HG03103 (cell line): ENCODE measurements around the gene OGG1.

Experiments used
- ATAC-seq: cut with Tn5 transposase; IDR thresholded peaks from one replicate; pipeline ENCODE4 v1.9.1; 2021; ENCODE audit warnings: low read depth; ENCODE audit not compliant: unreplicated experiment

The OGG1 gene

GRCh38 chr3:9749645-9750555 is at the start of gene OGG1:
Gene OGG1, plus strand, starts transcription at chr3:9749952. Its CDS starts 335 bp downstream, at chr3:9750287.
- ATAC-seq, result peak; percentile 92

GRCh38 chr3:9700536-9700935 is 49.2 kb upstream of the OGG1 start:
- ATAC-seq, result no peak

- no peak for ATAC-seq
Measured at GRCh38 chr3:9701006-9701405, 48.7 kb upstream of the OGG1 start.

GRCh38 chr3:9701711-9702110 is 48.0 kb upstream of the OGG1 start:
- no peak for ATAC-seq

- no peak for ATAC-seq
Measured at GRCh38 chr3:9703240-9703639, 46.5 kb upstream of the OGG1 start.

GRCh38 chr3:9703736-9704346 is 45.9 kb upstream of the OGG1 start, which contains the start of gene CPNE9:
Gene CPNE9, plus strand, starts transcription at chr3:9703833. Its CDS starts 164 bp downstream, at chr3:9703997.
- ATAC-seq, result no peak

GRCh38 chr3:9704347-9705322 is 45.1 kb upstream of the OGG1 start:
- no peak for ATAC-seq

GRCh38 chr3:9710174-9710739 is 39.5 kb upstream of the OGG1 start:
- ATAC-seq, result no peak

GRCh38 chr3:9712415-9712814 is 37.3 kb upstream of the OGG1 start:
- ATAC-seq, result no peak

- ATAC-seq, result no peak
Measured at GRCh38 chr3:9713142-9713541, 36.6 kb upstream of the OGG1 start.

GRCh38 chr3:9715136-9715535 is 34.6 kb upstream of the OGG1 start:
- no peak for ATAC-seq

GRCh38 chr3:9715764-9716437 is 33.9 kb upstream of the OGG1 start:
- no peak for ATAC-seq

GRCh38 chr3:9716801-9717555 is 32.8 kb upstream of the OGG1 start:
- no peak for ATAC-seq

GRCh38 chr3:9717563-9717962 is 32.2 kb upstream of the OGG1 start:
- no peak for ATAC-seq

GRCh38 chr3:9718118-9718517 is 31.6 kb upstream of the OGG1 start:
- no peak for ATAC-seq

- ATAC-seq, result no peak
Measured at GRCh38 chr3:9721015-9721699, 28.6 kb upstream of the OGG1 start.

GRCh38 chr3:9721700-9722060 is 28.1 kb upstream of the OGG1 start:
- no peak for ATAC-seq

- ATAC-seq, result no peak
Measured at GRCh38 chr3:9725775-9726515, 23.8 kb upstream of the OGG1 start.
